Mucosa of descending colon (tissue), 3 donors: ENCODE results near the gene DKK3. TPM values are rescaled to one million over a fixed set of nuclear protein-coding genes. Genes with fewer than 3 reads are reported as not detected.

Experiments used
- ATAC-seq: fragments of 200-7000 bp; cut with Tn5 transposase; one replicate; pipeline ENCODE4 v1.9.1; 2020; ENCODE audit warnings: mild to moderate bottlenecking, moderate library complexity
- DNase-seq, 3 donors: peaks; one replicate each; pipeline ENCODE4 v3.0.0-alpha.2; 2020
- H3K36me3 ChIP-seq: fragments of 200-600 bp; one replicate; pipeline ENCODE4 v1.8.0; 2021; ENCODE audit warnings: low read depth, mild to moderate bottlenecking
- H3K4me1 ChIP-seq: fragments of 200-600 bp; one replicate; pipeline ENCODE4 v1.8.0; 2021; ENCODE audit warnings: low read depth, mild to moderate bottlenecking
- H3K4me3 ChIP-seq: fragments of 200-600 bp; one replicate; pipeline ENCODE4 v1.8.0; 2021; ENCODE audit warnings: mild to moderate bottlenecking
- H3K9me3 ChIP-seq: fragments of 200-600 bp; one replicate; pipeline ENCODE4 v1.8.0; 2021; ENCODE audit warnings: mild to moderate bottlenecking
- CTCF ChIP-seq: fragments of 200-600 bp; IDR thresholded peaks from one replicate; pipeline ENCODE4 v1.8.0; 2022; ENCODE audit warnings: antibody characterized with exemption, mild to moderate bottlenecking
- intact Hi-C, 2 donors: fragments of 100-400 bp; cut with DNase I in 1 of 2; cut with micrococcal nuclease in 1 of 2; formaldehyde crosslinking; loops; one replicate each; pipeline versions ENCODE4 v1.11.0 to v1.11.1; 2022; cut with DNase I, micrococcal nuclease
- total RNA-seq, 3 donors: library from RNA; stranded (reverse); fragmentation: NEBNext Ultra II Directional in 2 of 3; extraction: Animal tissue kit (Norgen Biotek cat#: 25700) in 2 of 3; gene quantifications; one replicate each; pipeline versions ENCODE4 v1.2.1 to v1.2.4, GENCODE V29; 2021 to 2023
- donor health status: DM: no; HTN: no; CAD: no; lungs with moderate emphysema.
- donor health status: DM: no; HTN: no; CAD: no.
- donor health status: DM: no; HTN: yes; CAD: no.

Gene DKK3
- total RNA-seq, 3 donors from 2014 or later: 9.1 to 52.9 (median 18.9) TPM

DNA sequence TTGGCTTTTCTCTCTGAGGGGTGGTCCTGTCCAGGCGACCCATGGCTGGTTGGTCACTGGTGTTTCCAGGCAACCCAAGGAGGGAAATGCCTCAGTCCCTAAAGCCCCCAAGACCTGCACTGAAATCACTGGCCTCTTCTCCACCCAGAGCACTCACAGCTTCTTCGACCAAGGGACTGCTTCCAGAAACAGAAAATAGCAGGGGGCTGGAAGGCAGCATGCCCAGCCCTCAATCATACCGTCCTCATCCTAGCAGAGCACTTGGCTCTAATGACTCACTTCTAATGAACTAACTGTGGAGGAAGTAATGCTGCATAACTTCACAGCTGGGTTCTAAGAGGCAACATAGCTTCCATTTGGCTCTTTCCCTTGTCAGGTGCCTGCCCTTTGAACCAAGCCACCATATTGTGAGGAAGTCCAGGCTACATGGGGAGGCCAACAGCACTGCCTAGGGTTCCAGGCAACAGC lies 27.6 kb downstream of the DKK3 start:
- no peak for ATAC-seq
- intact Hi-C loops: no loop called here
- H3K9me3 ChIP-seq: no peaks in the 10 kb centered on the region
- peaks cover 3% of the 10 kb centered on the region for H3K4me1 ChIP-seq
- no peak overlapping the region for H3K4me3 ChIP-seq
- no peak for TF ChIP-seq CTCF
- no peaks in the 10 kb centered on the region for H3K36me3 ChIP-seq
- DNase-seq: no peak

- TF ChIP-seq CTCF: no peak
- intact Hi-C loops: no loop called here
- DNase-seq: no peak
- no peak for ATAC-seq
- Histone ChIP-seq H3K4me3 (no peak overlapping the region), H3K36me3 (no peaks in the 10 kb centered on the region), H3K4me1 (peaks cover 3% of the 10 kb centered on the region), H3K9me3 (no peaks in the 10 kb centered on the region)
Measured at GRCh38 chr11:11980200-11980599, 28.2 kb downstream of the DKK3 start.

DNA sequence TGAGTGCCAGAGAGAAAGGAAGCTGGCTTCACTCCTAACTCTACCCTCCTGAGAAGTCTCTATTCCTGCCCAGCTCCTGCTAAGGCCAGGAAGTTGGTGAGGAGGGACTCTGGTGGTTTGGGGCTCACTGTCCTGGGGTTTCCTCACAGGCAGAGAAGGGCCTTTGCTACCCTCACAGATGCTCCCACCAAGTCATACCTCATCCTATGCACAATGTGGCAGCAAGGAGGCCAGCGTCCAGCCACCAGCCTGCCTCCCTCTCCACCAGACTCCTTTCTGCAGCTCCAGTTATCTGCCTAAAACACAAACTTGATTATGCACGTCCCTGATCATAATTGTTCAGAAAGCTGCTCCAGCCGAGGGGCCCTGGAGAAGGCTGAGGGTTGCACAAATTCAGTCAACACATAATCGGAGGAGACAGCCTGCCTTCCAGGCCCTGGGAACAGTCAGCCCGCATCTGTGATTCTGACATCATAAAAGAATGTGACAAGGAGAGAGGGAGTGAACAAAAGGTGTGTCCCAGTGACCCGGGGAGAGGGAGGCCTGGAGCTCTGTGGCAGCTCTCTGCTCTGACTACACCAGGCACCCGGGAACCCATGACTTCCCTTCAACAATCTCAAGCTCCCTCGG lies 28.8 kb downstream of the DKK3 start:
- Histone ChIP-seq H3K4me1 (peaks cover 3% of the 10 kb centered on the region), H3K4me3 (no peak overlapping the region), H3K36me3 (no peaks in the 10 kb centered on the region), H3K9me3 (no peaks in the 10 kb centered on the region)
- DNase-seq (no peak), ATAC-seq (peak; percentile 39)
- intact Hi-C loops: no loop called here
- no peak for TF ChIP-seq CTCF

- intact Hi-C loops: no loop called here
- DNase-seq (peak in 2 of 3 donors; percentile 19 to 45), ATAC-seq (peak; percentile 13)
- Histone ChIP-seq H3K4me3 (no peak overlapping the region), H3K4me1 (peaks cover 3% of the 10 kb centered on the region), H3K36me3 (no peaks in the 10 kb centered on the region), H3K9me3 (no peaks in the 10 kb centered on the region)
- no peak for TF ChIP-seq CTCF
Measured at GRCh38 chr11:11978792-11979487, 29.5 kb downstream of the DKK3 start.

- Histone ChIP-seq H3K4me1 (peaks cover 3% of the 10 kb centered on the region), H3K9me3 (no peaks in the 10 kb centered on the region), H3K36me3 (no peaks in the 10 kb centered on the region), H3K4me3 (no peak overlapping the region)
- no peak for ATAC-seq
- DNase-seq: no peak
- intact Hi-C loops: no loop called here
- no peak for TF ChIP-seq CTCF
Measured at GRCh38 chr11:11978098-11978637, 30.3 kb downstream of the DKK3 start.
